Measurements from ENCODE around the gene MCOLN1.

MCOLN1 gene

GRCh38 chr19:7542556-7543348, 20.3 kb downstream of the MCOLN1 start:
- no peak for DNase-seq (ENCODE audit: low read depth)

GRCh38 chr19:7544626-7545025, 22.2 kb downstream of the MCOLN1 start:
- no peak for DNase-seq (ENCODE audit: low read depth)

- no peak for DNase-seq (ENCODE audit: low read depth)
These were observed 22.9 kb downstream of the MCOLN1 start for GRCh38 chr19:7545300-7545699.

- DNase-seq (ENCODE audit: low read depth) = no peak
These were observed 23.5 kb downstream of the MCOLN1 start for GRCh38 chr19:7545904-7546303.

GRCh38 chr19:7547159-7547558, 24.7 kb downstream of the MCOLN1 start:
- no peak for DNase-seq (ENCODE audit: low read depth)

- DNase-seq (ENCODE audit: low read depth) = no peak
These were observed 27.2 kb downstream of the MCOLN1 start for GRCh38 chr19:7549429-7550148.

- DNase-seq (ENCODE audit: low read depth) = no peak
These were observed 27.8 kb downstream of the MCOLN1 start for GRCh38 chr19:7550169-7550770.

GRCh38 chr19:7550987-7551761, 28.8 kb downstream of the MCOLN1 start:
- DNase-seq (ENCODE audit: low read depth) = no peak

- DNase-seq (ENCODE audit: low read depth) = no peak
These were observed 30.4 kb downstream of the MCOLN1 start for GRCh38 chr19:7552781-7553180.

- no peak for DNase-seq (ENCODE audit: low read depth)
These were observed 32.1 kb downstream of the MCOLN1 start for GRCh38 chr19:7554565-7554964.

- DNase-seq (ENCODE audit: low read depth) = no peak
These were observed 32.8 kb downstream of the MCOLN1 start for GRCh38 chr19:7554990-7555864.

- DNase-seq (ENCODE audit: low read depth) = no peak
These were observed 34.4 kb downstream of the MCOLN1 start for GRCh38 chr19:7556696-7557315.

- DNase-seq (ENCODE audit: low read depth) = no peak
These were observed 36.2 kb downstream of the MCOLN1 start for GRCh38 chr19:7558667-7559066.

- DNase-seq (ENCODE audit: low read depth) = no peak
These were observed 36.7 kb downstream of the MCOLN1 start for GRCh38 chr19:7559102-7559501.

- DNase-seq (ENCODE audit: low read depth) = no peak
These were observed 37.8 kb downstream of the MCOLN1 start for GRCh38 chr19:7560255-7560654.

- no peak for DNase-seq (ENCODE audit: low read depth)
These were observed 38.9 kb downstream of the MCOLN1 start for GRCh38 chr19:7561325-7561724.

GRCh38 chr19:7562646-7563393, 40.4 kb downstream of the MCOLN1 start:
- no peak for DNase-seq (ENCODE audit: low read depth)

GRCh38 chr19:7564866-7565265, 42.4 kb downstream of the MCOLN1 start:
- DNase-seq (ENCODE audit: low read depth) = no peak

- no peak for DNase-seq (ENCODE audit: low read depth)
These were observed 42.9 kb downstream of the MCOLN1 start for GRCh38 chr19:7565332-7565731.

GRCh38 chr19:7570761-7571160, 48.3 kb downstream of the MCOLN1 start:
- DNase-seq (ENCODE audit: low read depth) = no peak

Measured in stromal cell of bone marrow (primary cell).